HG03039 (cell line): ENCODE data around the gene WSB1.

ENCODE experiments used
- ATAC-seq: cut with Tn5 transposase; IDR thresholded peaks from one replicate; pipeline ENCODE4 v1.9.1; 2021; ENCODE audit warnings: mild to moderate bottlenecking, moderate library complexity; ENCODE audit not compliant: unreplicated experiment

Gene WSB1

GRCh38 chr17:27354491-27355081 lies 60.7 kb downstream of the WSB1 start:
- ATAC-seq, result no peak

DNA sequence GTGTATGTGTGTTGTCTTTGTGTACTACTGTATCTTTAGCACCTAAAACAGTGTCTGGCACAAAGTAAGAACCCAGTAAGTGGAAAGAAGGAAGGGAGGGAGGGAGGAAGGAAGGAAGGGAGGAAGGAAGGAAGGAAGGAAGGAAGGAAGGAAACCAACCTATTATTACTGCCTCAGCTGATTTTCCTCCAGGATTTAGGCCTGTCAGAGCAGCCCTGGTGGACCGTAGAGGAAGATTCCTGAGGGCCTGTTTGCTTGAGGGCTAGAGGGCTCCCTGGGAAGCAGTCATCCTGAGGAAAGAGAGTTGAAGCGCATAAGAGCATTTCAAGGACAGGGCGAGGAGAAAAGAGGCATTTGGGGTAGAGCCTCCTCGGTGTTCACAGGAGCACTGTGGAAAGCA lies 61.5 kb downstream of the WSB1 start:
- ATAC-seq, result no peak

DNA sequence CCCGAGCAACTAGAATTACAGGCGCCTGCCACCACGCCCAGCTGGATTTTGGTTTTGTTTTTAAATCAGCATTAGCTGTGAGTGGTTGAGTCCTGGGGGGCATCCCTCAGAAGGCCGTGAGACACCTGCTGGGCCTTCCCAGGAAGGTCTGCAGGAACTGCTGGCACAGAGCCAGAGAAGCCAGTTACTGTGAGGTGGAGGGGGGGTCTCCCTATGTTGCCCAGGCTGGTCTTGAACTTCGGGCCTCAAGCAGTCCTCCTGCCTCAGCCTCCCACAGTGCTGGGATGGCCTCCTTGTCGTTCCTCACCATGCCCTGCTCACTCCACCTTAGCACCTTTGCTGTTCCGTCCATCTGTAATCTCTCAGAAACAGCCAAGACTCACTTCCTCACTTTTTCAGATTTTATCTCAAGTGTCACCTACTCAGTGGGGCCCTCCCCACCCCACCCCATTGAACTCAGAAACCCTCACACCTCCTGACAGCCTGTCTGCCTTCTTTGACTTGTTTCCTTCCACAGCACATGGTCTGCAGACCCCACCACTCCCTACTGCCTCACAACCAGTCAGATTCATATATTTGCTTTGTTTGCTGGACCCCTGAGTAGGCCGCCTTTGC lies 62.3 kb downstream of the WSB1 start:
- ATAC-seq, result no peak

DNA sequence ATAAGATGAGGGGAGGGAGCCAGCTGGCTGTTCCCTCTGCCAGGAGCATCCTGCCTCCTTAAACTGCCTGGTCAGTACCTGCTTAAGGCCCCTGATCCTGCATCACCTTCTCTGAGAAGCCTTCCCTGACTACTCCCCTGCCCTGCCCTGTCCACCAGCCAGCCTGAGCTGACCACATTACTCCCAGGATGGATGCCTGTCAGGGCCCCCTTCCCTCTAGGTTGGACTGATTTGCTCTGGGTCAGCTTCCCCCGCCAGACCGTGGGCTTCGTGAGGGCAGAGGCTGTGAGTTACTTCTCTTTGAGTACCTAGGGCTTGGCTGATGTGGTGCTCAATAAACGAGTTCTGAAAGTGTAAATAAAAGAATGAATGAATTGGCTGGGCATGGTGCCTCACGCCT lies 63.3 kb downstream of the WSB1 start:
- no peak for ATAC-seq

GRCh38 chr17:27360507-27360906 lies 66.6 kb downstream of the WSB1 start:
- ATAC-seq, result no peak

DNA sequence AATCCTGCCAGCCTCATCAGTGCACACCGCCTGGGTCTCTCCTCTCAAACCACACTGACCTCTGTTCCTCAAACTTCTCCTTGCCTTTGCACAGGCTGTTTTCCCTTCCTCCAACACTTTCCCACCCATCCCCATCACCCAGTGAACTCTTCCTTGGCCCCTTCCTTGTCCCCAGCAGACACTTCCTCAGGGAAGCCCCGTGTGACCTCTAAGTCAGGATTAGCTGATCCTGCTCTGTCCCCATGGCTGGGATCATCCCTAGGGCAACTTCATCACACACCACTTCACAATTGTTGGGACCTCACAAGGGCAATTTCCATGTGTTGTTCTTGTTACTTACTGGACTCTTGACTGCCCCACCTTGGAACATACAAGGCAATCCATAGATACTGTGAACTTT lies 67.8 kb downstream of the WSB1 start:
- ATAC-seq, result no peak

DNA sequence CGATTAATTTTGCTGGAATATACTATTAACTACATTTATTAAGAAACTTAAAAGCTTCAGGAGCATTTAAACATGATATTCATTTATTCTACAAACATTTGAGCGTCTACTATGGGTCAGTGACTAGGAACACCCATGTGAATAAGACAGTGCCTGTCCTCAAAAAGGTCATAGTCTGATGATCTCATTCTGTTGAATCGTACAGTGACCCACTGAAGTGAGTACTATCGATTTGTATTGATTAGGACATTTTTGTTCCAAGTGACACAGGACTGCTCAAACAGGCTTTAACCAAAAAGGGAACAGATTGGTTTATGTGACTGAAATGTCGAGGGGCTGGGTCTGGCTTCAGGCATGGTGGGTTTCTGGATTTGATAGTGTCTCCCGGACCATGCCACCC lies 68.6 kb downstream of the WSB1 start:
- no peak for ATAC-seq

- ATAC-seq, result no peak
These were observed 69.0 kb downstream of the WSB1 start for GRCh38 chr17:27362909-27363308.

DNA sequence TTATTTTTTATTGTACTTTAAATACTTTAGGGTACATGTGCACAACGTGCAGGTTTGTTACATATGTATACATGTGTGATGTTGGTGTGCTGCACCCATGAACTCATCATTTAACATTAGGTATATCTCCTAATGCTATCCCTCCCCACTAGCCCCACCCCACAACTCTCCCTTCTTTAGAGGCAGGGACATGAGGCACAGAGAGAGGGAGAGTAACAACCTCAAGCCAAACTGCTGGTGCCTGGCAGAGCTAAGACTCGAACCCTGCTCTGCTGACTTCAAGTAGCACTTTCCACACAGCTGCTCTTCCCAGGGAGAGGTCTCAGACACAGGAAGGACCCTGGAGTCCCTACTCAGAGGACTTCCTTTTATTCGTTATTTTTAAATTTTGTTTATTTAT lies 69.4 kb downstream of the WSB1 start:
- ATAC-seq, result no peak
